HS-27A (cell line): ENCODE results near the gene KLF18.
A peak's percentile ranks its signal among the peaks of the same experiment; 100 is the strongest.
"Not testable (repeated sequence)": the region's sequence is repeated elsewhere in the genome, so short reads cannot be mapped to it uniquely, and the experiment has no call there.

Experiments
- DNase-seq: peaks from one replicate; pipeline ENCODE4 v3.0.0-alpha.2; 2012; ENCODE audit warnings: low read depth, missing footprints

KLF18 gene

GRCh38 chr1:44120398-44120949 lies 21.0 kb downstream of the KLF18 start:
- DNase-seq, result no peak

GRCh38 chr1:44119525-44119924 lies 21.9 kb downstream of the KLF18 start:
- no peak for DNase-seq

- DNase-seq, result no peak
These were observed 22.7 kb downstream of the KLF18 start, which contains the start of gene KLF17 for GRCh38 chr1:44118682-44119081. KLF17 (plus strand) TSS chr1:44118821; CDS start chr1:44118908, 87 bp downstream.

- not testable (repeated sequence) for DNase-seq
These were observed 24.2 kb downstream of the KLF18 start for GRCh38 chr1:44117272-44117671.

- DNase-seq, result no peak
These were observed 27.3 kb downstream of the KLF18 start for GRCh38 chr1:44114098-44114497.

DNA sequence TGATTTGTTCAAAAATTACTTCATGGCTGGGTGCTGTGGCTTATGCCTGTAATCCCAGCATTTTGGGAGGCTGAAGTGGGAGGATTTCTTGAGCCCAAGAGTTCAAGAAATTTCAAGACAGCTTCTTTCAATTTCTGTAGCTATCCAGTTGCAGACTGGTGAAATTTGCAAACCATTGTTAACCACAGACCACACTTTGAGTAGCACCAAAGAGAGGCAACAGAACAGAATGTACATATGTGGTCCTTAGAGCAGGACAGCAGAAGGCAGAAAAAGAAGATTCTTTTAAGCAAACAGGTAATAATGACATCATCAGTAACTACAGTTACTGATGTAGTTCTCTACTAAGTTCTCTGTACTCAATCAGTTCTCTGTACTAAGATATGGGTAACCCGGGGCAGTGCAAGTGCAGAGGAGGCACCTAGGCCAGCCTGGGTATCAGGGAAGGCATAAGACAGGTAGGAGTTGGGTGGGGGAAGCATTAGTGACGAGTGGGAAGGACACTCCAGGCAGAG lies 28.3 kb downstream of the KLF18 start:
- no peak for DNase-seq

GRCh38 chr1:44112486-44112885 lies 28.9 kb downstream of the KLF18 start:
- DNase-seq, result no peak

DNA sequence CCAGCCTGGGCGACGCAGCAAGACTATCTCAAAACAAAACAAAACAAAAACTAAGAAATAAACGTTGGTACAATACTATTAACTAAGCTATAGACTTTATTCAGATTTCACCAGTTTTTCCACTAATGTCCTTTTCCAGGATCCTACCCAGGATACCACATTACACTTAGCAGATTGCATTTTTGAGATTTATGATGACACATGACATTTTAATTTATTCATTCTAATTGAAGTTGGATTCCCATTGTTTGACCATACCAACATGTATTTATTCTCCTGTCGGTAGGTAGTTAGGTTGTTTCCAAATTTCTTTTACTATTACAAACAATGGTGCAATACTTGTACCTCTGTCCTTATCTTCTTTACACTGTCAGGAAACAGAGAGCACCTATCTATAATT lies 29.6 kb downstream of the KLF18 start:
- no peak for DNase-seq

DNA sequence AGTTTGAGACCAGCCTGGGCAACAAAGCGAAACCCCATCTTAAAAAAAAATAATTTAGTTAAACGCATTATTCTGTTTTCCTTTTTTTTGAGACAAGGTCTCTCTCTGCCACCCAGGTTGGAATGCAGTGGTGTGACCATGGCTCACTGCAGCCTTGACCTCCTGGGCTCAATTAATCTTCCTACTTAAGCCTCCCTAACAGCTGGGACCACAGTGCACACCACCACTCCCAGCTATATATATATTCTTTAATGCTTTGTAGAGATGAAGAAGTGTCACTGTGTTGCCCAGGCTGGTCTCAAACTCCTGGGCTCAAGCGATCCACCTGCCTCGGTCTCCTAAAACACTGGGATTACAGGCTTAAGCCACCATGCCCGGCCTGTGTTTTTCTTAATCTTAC lies 30.5 kb downstream of the KLF18 start:
- DNase-seq, result no peak

GRCh38 chr1:44108971-44109370 lies 32.5 kb downstream of the KLF18 start:
- no peak for DNase-seq

DNA sequence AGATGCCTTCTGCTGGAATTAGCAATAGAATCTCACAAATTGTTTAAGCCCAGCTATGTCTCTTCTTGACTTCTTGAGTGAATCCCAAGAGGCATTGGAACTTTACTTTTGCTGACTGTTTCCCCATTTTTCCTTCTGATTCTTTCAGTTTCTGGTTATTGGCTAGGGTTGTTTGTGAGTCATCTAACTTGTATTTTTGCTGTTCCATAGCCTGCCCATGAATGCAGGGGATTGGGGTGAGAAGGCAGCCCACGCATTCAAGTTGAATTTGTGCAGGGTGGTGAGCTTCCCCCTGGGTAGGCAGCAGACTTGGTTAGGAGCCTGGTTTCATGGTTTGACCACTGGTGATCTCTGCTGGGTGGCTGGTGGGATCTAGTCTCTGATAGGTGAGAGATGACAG lies 33.2 kb downstream of the KLF18 start:
- no peak for DNase-seq

- no peak for DNase-seq
These were observed 35.6 kb downstream of the KLF18 start for GRCh38 chr1:44105810-44106209.

- DNase-seq, result no peak
These were observed 37.9 kb downstream of the KLF18 start for GRCh38 chr1:44103270-44104131.

DNA sequence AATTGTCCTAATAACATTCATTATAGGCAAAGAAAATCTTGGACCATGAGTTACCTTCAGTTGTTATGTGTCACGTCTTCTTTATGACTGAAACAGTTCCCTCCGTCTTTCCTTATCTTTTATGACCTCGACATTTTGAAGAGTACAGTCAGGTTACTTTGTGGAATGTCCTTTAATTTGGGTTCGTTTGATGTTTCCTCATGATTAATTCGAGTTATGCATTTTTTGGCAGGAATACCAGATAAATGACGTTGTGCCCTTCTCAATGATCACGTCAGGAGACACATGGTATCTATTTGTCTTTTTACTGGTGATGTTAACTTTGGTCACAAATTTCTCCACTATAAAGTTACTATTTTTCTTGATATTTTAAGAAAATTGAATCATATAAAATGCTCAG lies 40.1 kb downstream of the KLF18 start:
- no peak for DNase-seq

- no peak for DNase-seq
These were observed 41.1 kb downstream of the KLF18 start for GRCh38 chr1:44100183-44100868.

GRCh38 chr1:44094047-44094446 lies 47.4 kb downstream of the KLF18 start:
- no peak for DNase-seq

DNA sequence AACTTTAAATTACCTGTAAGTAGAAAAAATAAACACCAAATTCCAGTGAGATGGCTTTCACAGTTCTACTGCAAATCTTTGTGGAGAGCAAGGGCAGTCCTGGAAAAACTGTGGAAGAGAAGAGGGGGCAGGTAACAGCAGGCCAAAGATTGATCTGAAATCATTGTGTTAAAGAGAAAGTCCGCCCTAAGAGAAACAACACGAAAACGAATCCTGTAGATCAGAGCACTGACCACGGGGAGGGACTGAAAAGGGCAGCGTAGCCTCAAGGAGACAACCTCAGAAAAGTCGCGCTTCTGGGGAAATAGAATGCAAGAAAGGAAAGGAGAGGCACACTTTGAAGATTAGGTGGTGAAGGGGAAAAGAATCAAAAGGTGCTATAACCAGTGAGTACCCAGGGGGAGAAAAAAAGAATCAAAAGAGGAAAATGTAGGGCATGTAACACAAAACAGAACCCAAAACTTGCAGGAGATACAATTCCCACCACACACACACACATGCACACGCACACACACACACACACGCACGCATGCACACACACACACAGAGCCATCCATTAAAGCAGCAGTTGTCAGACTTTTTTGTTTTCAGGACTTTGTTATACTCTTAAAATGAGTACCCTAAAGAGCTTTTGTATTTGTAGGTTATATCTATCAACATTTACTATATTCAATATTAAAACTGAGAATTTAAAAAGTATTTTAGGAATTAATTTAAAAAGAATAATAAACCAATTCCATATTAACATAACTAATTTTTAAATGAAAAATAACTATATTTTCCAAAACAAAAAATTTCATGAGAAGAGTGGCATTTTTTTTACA lies 50.8 kb downstream of the KLF18 start:
- DNase-seq, result no peak

DNA sequence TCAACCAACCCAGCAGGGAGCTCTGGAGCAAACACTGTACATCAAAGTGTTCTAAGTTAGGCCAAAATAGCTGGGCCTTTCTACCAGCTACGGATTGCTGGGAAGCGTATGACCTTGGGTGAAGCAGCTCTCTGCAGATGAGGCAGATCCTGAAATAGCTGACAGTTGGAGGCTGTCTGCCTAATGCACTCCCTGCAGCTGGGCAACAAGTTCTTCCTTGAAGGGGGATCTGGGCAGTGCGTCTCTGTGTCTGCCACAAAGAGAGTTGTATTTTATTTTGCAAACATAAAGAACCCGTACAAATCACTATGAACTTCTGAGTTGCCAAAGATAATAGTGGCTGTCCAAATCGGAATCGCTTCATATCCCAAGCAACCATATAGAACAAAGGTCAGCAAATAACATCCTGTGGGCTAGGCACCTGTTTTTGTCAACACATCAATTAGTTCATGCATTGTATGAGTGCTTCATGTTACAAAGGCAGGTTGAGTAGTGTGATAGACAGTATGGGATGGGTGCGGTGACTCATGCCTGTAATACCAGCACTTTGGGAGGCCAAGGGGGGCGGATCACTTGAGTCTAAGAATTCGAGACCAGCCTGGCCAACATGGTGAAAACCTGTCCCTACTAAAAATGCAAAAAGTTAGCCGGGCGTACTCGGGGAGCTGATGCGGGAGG lies 51.9 kb downstream of the KLF18 start:
- peak; percentile 19 for DNase-seq
